Measurements from ENCODE around the gene CACNA1S.
A peak's percentile ranks its signal among the peaks of the same experiment; 100 is the strongest.

CACNA1S gene

DNA sequence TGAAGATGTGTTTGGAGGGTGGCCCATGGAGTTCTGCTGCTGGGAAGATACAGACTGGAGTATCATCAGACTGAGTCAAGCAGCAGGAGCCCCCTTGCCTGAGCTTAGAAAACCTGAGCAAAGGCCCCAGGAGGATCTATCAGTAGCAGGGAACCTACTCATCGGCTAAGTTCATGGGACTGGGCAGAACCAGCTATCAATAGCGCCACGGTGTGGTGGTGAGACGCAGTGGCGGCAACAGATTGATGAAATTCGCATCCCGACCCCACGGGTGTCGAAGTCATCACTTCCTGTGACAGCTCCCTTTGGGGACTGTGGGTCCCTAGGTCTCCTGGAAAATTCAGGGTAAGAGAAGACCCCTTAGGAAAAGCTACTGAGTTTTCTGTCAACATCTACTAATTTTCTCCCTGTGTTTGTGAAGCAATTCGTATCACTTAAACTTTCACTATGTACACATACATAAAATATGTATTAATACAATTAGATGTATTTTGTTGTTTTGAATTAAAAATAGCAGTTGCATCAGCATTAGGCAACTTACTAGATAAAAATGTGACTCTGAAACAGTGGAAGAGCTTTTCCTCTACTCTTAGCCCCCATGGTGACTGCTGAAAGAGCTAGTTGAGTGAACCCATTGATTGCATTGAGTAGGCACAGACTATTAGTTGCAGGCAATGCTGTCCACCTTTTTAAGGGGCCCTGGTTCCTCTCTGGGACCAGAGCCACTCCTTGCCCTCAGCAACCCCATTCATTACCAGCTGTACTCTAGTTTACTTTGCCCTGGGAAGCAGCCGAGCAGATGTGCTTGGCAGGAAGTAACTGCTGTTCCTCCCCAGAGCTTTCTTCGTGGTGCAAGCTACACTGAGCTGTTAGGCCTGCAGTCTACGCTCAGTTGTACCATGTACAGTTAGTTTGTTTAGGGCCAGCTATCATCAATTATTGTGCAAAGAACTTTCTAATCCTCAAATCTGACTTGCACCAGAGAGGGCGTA, 7.3 kb upstream of the CACNA1S start:
- in situ Hi-C loops (cut with MboI; ENCODE audit: low sequenced_read_pairs, unreplicated experiment), result no loop called here
- peak; percentile 68 for DNase-seq (ENCODE audit: low spot score)
- TF ChIP-seq, protein P1, sequence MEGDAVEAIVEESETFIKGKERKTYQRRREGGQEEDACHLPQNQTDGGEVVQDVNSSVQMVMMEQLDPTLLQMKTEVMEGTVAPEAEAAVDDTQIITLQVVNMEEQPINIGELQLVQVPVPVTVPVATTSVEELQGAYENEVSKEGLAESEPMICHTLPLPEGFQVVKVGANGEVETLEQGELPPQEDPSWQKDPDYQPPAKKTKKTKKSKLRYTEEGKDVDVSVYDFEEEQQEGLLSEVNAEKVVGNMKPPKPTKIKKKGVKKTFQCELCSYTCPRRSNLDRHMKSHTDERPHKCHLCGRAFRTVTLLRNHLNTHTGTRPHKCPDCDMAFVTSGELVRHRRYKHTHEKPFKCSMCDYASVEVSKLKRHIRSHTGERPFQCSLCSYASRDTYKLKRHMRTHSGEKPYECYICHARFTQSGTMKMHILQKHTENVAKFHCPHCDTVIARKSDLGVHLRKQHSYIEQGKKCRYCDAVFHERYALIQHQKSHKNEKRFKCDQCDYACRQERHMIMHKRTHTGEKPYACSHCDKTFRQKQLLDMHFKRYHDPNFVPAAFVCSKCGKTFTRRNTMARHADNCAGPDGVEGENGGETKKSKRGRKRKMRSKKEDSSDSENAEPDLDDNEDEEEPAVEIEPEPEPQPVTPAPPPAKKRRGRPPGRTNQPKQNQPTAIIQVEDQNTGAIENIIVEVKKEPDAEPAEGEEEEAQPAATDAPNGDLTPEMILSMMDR (IDR thresholded peaks at IDR 0.05; ENCODE audit: borderline replicate concordance, control extremely low read depth, extremely low read depth, insufficient read depth, missing control alignments), result peak; percentile 71

DNA sequence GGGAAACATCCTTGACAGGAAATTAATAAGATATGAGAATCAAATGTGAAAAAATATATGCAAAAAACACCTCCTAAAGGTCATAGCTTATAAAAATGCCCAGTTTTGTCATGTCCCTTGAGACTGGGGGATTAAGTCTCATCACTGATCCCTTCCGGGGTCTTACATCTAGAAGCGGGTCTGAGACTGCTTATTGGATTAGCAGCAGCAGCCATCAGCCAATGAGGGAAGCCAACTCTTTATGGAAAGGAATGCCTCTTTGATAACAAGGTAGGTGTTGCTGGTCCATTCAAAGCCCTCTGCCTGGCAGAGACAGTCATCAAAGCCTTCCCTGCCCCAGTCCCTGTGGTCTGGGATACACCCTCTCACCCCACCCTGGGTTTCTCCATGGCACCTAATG, 3.9 kb upstream of the CACNA1S start:
- in situ Hi-C loops (cut with MboI; ENCODE audit: low sequenced_read_pairs, unreplicated experiment), result no loop called here
- TF ChIP-seq, protein P1 (IDR thresholded peaks at IDR 0.05; ENCODE audit: borderline replicate concordance, control extremely low read depth, extremely low read depth, insufficient read depth, missing control alignments), result no peak
- no peak for DNase-seq (ENCODE audit: low spot score)

- in situ Hi-C loops (cut with MboI; ENCODE audit: low sequenced_read_pairs, unreplicated experiment), result no loop called here
- DNase-seq (ENCODE audit: low spot score), result no peak
- TF ChIP-seq, protein P1 (IDR thresholded peaks at IDR 0.05; ENCODE audit: borderline replicate concordance, control extremely low read depth, extremely low read depth, insufficient read depth, missing control alignments), result no peak
Measured at GRCh38 chr1:201115390-201115937, 3.2 kb upstream of the CACNA1S start.

DNA sequence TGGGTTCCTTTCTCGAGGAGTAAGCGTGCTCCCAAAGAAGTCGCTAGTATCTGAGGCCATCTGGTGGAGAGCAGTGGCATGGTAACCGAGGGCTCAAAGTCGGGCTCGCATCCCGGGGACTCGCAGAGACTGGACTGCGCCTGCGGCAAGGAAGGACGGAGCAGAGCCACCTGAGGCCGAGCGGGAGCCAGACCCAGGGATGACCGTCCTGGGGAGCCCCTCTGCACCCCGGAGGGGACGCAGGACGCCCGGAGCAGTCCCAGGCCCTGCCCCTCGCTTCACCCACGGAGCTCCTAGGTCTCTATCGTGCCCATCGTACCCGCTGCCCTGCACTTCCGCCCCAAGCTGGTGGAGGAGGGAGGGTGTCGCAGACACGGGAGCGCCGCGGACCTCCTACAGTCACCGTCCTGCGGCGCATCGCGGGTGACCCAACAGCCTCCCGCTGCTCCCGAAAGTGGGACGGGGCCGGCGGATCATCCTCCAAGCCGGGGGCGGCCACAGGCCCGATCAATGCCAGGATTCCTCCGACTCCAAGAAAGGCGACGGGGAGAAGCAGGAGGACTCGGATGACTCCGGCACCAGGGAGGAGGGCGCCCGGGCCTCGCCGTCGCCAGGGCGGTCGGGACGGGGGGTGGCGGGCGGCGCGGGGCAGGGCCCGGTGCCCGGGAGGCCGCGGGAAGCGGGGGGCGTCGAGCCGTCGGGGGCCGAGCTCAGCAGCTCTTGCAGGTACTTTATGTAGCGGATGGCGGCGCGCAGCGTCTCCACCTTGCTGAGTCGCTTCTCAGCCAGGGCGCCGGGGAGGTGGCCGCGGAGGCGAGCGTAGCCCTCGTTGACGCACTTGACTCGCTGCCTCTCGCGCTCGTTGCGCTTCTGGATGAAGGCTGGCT, 2.3 kb upstream of the CACNA1S start:
- TF ChIP-seq, protein P1 (IDR thresholded peaks at IDR 0.05; ENCODE audit: borderline replicate concordance, control extremely low read depth, extremely low read depth, insufficient read depth, missing control alignments), result peak; percentile 88
- peak; percentile 92 for DNase-seq (ENCODE audit: low spot score)
- in situ Hi-C loops (cut with MboI; ENCODE audit: low sequenced_read_pairs, unreplicated experiment), result no loop called here

- in situ Hi-C loops (cut with MboI; ENCODE audit: low sequenced_read_pairs, unreplicated experiment), result no loop called here
- TF ChIP-seq, protein P1 (IDR thresholded peaks at IDR 0.05; ENCODE audit: borderline replicate concordance, control extremely low read depth, extremely low read depth, insufficient read depth, missing control alignments), result no peak
- DNase-seq (ENCODE audit: low spot score), result no peak
Measured at GRCh38 chr1:201113451-201114244, 1.4 kb upstream of the CACNA1S start.

All from GM13976 (cell line).